IPS-18a (cell line): ENCODE measurements around the gene NLE1.
"Not testable (repeated sequence)": the region's sequence is repeated elsewhere in the genome, so short reads cannot be mapped to it uniquely, and the experiment has no call there.

ENCODE experiments used
- H3K27ac ChIP-seq: one replicate; pipeline ENCODE4 v1.5.1; 2013; ENCODE audit warnings: low read length
- H3K27me3 ChIP-seq: one replicate; pipeline ENCODE4 v1.6.1; 2013; ENCODE audit warnings: mild to moderate bottlenecking, low read length; ENCODE audit not compliant: control insufficient read depth, insufficient read depth
- H3K36me3 ChIP-seq: one replicate; pipeline ENCODE4 v1.6.1; 2013; ENCODE audit warnings: low read depth, low read length; ENCODE audit not compliant: control insufficient read depth
- H3K4me1 ChIP-seq: one replicate; pipeline ENCODE4 v1.6.1; 2013; ENCODE audit warnings: low read depth, low read length; ENCODE audit not compliant: control insufficient read depth
- H3K4me3 ChIP-seq: one replicate; pipeline ENCODE4 v1.5.1; 2013; ENCODE audit warnings: low read length
- H3K9ac ChIP-seq: one replicate; pipeline ENCODE4 v1.6.1; 2013; ENCODE audit warnings: mild to moderate bottlenecking, low read length, moderate library complexity
- H3K9me3 ChIP-seq: one replicate; pipeline ENCODE4 v1.6.1; 2013; ENCODE audit warnings: low read depth, low read length; ENCODE audit not compliant: control insufficient read depth

The NLE1 gene

GRCh38 chr17:35174835-35175334 lies 32.8 kb upstream of the NLE1 start:
- Histone ChIP-seq H3K9me3 (no peaks in the 10 kb centered on the region), H3K27me3 (no peaks in the 10 kb centered on the region), H3K27ac (no peak overlapping the region), H3K9ac (no peak overlapping the region), H3K4me1 (no peaks in the 10 kb centered on the region), H3K4me3 (no peak overlapping the region), H3K36me3 (no peaks in the 10 kb centered on the region)

- not testable (repeated sequence) for H3K36me3 ChIP-seq, H3K27me3 ChIP-seq, H3K27ac ChIP-seq, H3K9me3 ChIP-seq, H3K4me3 ChIP-seq, H3K9ac ChIP-seq, H3K4me1 ChIP-seq
Observed at GRCh38 chr17:35172321-35172720, 30.2 kb upstream of the NLE1 start.

GRCh38 chr17:35171834-35172233 lies 29.7 kb upstream of the NLE1 start:
- no peak overlapping the region for H3K27ac ChIP-seq
- H3K9ac ChIP-seq, result no peak overlapping the region
- no peaks in the 10 kb centered on the region for H3K36me3 ChIP-seq
- H3K9me3 ChIP-seq, result no peaks in the 10 kb centered on the region
- H3K27me3 ChIP-seq, result no peaks in the 10 kb centered on the region
- H3K4me1 ChIP-seq, result no peaks in the 10 kb centered on the region
- no peak overlapping the region for H3K4me3 ChIP-seq

- no peaks in the 10 kb centered on the region for H3K27me3 ChIP-seq
- H3K27ac ChIP-seq, result no peak overlapping the region
- no peaks in the 10 kb centered on the region for H3K4me1 ChIP-seq
- no peaks in the 10 kb centered on the region for H3K36me3 ChIP-seq
- H3K4me3 ChIP-seq, result no peak overlapping the region
- H3K9ac ChIP-seq, result no peak overlapping the region
- no peaks in the 10 kb centered on the region for H3K9me3 ChIP-seq
Observed at GRCh38 chr17:35170968-35171771, 29.1 kb upstream of the NLE1 start.

- Histone ChIP-seq H3K9me3 (no peaks in the 10 kb centered on the region), H3K9ac (no peak overlapping the region), H3K4me1 (no peaks in the 10 kb centered on the region), H3K27me3 (no peaks in the 10 kb centered on the region), H3K4me3 (no peak overlapping the region), H3K27ac (no peak overlapping the region), H3K36me3 (no peaks in the 10 kb centered on the region)
Observed at GRCh38 chr17:35169835-35170363, 27.8 kb upstream of the NLE1 start.

- no peaks in the 10 kb centered on the region for H3K36me3 ChIP-seq
- H3K9ac ChIP-seq, result no peak overlapping the region
- no peaks in the 10 kb centered on the region for H3K9me3 ChIP-seq
- H3K27ac ChIP-seq, result no peak overlapping the region
- H3K4me1 ChIP-seq, result no peaks in the 10 kb centered on the region
- H3K27me3 ChIP-seq, result no peaks in the 10 kb centered on the region
- no peak overlapping the region for H3K4me3 ChIP-seq
Observed at GRCh38 chr17:35167666-35168065, 25.6 kb upstream of the NLE1 start.

- H3K9me3 ChIP-seq, result no peaks in the 10 kb centered on the region
- H3K27ac ChIP-seq, result no peak overlapping the region
- H3K27me3 ChIP-seq, result no peaks in the 10 kb centered on the region
- H3K4me1 ChIP-seq, result no peaks in the 10 kb centered on the region
- H3K9ac ChIP-seq, result no peak overlapping the region
- no peak overlapping the region for H3K4me3 ChIP-seq
- no peaks in the 10 kb centered on the region for H3K36me3 ChIP-seq
Observed at GRCh38 chr17:35167046-35167445, 24.9 kb upstream of the NLE1 start.

GRCh38 chr17:35166526-35166925 lies 24.4 kb upstream of the NLE1 start:
- H3K4me1 ChIP-seq, result peaks cover 2% of the 10 kb centered on the region
- H3K27me3 ChIP-seq, result no peaks in the 10 kb centered on the region
- H3K9me3 ChIP-seq, result no peaks in the 10 kb centered on the region
- H3K27ac ChIP-seq, result no peak overlapping the region
- no peak overlapping the region for H3K4me3 ChIP-seq
- no peak overlapping the region for H3K9ac ChIP-seq
- no peaks in the 10 kb centered on the region for H3K36me3 ChIP-seq

- Histone ChIP-seq H3K4me1 (peaks cover 6% of the 10 kb centered on the region), H3K27ac (no peak overlapping the region), H3K27me3 (no peaks in the 10 kb centered on the region), H3K4me3 (no peak overlapping the region), H3K9me3 (no peaks in the 10 kb centered on the region), H3K9ac (no peak overlapping the region), H3K36me3 (no peaks in the 10 kb centered on the region)
Observed at GRCh38 chr17:35164716-35165115, 22.6 kb upstream of the NLE1 start.

GRCh38 chr17:35163886-35164285 lies 21.8 kb upstream of the NLE1 start:
- Histone ChIP-seq H3K4me1 (peaks cover 6% of the 10 kb centered on the region), H3K9ac (no peak overlapping the region), H3K4me3 (no peak overlapping the region), H3K9me3 (no peaks in the 10 kb centered on the region), H3K36me3 (no peaks in the 10 kb centered on the region), H3K27me3 (no peaks in the 10 kb centered on the region), H3K27ac (no peak overlapping the region)

GRCh38 chr17:35162755-35163154 lies 20.7 kb upstream of the NLE1 start:
- H3K27ac ChIP-seq, result no peak overlapping the region
- no peak overlapping the region for H3K9ac ChIP-seq
- H3K4me3 ChIP-seq, result no peak overlapping the region
- H3K4me1 ChIP-seq, result peaks cover 6% of the 10 kb centered on the region
- H3K36me3 ChIP-seq, result no peaks in the 10 kb centered on the region
- H3K9me3 ChIP-seq, result no peaks in the 10 kb centered on the region
- no peaks in the 10 kb centered on the region for H3K27me3 ChIP-seq

- Histone ChIP-seq H3K27ac (no peak overlapping the region), H3K4me1 (peaks cover 6% of the 10 kb centered on the region), H3K36me3 (no peaks in the 10 kb centered on the region), H3K27me3 (no peaks in the 10 kb centered on the region), H3K9me3 (no peaks in the 10 kb centered on the region), H3K4me3 (no peak overlapping the region), H3K9ac (no peak overlapping the region)
Observed at GRCh38 chr17:35161281-35161761, 19.2 kb upstream of the NLE1 start.
